GM12891 (cell line): ENCODE data around the gene LRRC56.

Experiments used
- POLR2AphosphoS5 ChIP-seq: IDR thresholded peaks from 2 replicates; pipeline ENCODE4 v1.6.1; 2011; ENCODE audit warnings: low read depth, low read length, control low read depth
- SPI1 ChIP-seq: IDR thresholded peaks from 2 replicates; pipeline ENCODE4 v1.6.1; 2011; ENCODE audit warnings: low read depth, low read length, control low read depth

GRCh38 chr11:562046-562645 is 24.8 kb downstream of the LRRC56 start:
- no peak for TF ChIP-seq POLR2AphosphoS5
- TF ChIP-seq SPI1, result no peak
